ENCODE measurements around the gene IFT52.

The IFT52 gene

DNA sequence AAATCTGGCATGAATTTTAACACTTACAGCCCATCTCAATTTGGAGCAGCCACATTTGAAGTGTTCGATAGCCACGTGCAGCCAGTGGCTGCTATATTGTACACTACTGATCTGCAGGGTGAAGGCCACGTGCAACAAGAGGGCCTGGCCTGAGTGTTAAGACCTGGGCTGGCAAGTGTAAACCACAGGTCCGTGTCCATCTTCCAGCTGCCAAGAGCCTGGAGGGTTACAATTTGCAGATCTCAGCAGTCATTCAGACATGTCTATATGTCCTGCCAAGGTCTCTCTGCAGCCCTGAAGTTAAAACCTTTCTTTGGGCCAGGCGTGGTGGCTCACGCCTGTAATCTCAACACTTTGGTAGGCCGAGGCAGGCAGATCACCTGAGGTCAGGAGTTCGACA, 17.8 kb upstream of the IFT52 start:
- TF ChIP-seq EGR1 (IDR thresholded peaks at IDR 0.05) (no peak), RAD21 (IDR thresholded peaks at IDR 0.05; ENCODE audit: low read depth) (no peak), TAF1 (IDR thresholded peaks at IDR 0.05; ENCODE audit: low read depth) (no peak), YY1 (IDR thresholded peaks at IDR 0.05; ENCODE audit: low read depth) (no peak), TEAD4 (IDR thresholded peaks at IDR 0.05) (no peak)
- TF ChIP-seq, protein P1, sequence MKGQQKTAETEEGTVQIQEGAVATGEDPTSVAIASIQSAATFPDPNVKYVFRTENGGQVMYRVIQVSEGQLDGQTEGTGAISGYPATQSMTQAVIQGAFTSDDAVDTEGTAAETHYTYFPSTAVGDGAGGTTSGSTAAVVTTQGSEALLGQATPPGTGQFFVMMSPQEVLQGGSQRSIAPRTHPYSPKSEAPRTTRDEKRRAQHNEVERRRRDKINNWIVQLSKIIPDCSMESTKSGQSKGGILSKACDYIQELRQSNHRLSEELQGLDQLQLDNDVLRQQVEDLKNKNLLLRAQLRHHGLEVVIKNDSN (IDR thresholded peaks at IDR 0.05): no peak
- TF ChIP-seq, protein P2, sequence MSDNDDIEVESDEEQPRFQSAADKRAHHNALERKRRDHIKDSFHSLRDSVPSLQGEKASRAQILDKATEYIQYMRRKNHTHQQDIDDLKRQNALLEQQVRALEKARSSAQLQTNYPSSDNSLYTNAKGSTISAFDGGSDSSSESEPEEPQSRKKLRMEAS (IDR thresholded peaks at IDR 0.05): no peak

DNA sequence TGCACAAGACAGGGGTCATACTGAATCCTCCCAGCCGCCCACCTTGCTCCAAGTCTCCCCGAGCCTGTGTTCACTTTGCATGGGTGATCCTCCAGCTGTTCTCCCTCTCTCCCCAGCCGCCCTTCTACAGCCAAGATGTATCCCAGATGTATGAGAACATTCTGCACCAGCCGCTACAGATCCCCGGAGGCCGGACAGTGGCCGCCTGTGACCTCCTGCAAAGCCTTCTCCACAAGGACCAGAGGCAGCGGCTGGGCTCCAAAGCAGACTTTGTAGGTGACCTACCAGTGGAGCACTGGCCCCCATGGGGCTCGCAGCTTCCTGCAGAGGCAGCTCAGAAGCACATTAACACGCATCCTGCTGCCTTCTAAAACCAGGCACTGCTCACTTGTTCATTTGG, 14.6 kb upstream of the IFT52 start:
- TF ChIP-seq, protein P3, sequence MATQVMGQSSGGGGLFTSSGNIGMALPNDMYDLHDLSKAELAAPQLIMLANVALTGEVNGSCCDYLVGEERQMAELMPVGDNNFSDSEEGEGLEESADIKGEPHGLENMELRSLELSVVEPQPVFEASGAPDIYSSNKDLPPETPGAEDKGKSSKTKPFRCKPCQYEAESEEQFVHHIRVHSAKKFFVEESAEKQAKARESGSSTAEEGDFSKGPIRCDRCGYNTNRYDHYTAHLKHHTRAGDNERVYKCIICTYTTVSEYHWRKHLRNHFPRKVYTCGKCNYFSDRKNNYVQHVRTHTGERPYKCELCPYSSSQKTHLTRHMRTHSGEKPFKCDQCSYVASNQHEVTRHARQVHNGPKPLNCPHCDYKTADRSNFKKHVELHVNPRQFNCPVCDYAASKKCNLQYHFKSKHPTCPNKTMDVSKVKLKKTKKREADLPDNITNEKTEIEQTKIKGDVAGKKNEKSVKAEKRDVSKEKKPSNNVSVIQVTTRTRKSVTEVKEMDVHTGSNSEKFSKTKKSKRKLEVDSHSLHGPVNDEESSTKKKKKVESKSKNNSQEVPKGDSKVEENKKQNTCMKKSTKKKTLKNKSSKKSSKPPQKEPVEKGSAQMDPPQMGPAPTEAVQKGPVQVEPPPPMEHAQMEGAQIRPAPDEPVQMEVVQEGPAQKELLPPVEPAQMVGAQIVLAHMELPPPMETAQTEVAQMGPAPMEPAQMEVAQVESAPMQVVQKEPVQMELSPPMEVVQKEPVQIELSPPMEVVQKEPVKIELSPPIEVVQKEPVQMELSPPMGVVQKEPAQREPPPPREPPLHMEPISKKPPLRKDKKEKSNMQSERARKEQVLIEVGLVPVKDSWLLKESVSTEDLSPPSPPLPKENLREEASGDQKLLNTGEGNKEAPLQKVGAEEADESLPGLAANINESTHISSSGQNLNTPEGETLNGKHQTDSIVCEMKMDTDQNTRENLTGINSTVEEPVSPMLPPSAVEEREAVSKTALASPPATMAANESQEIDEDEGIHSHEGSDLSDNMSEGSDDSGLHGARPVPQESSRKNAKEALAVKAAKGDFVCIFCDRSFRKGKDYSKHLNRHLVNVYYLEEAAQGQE (IDR thresholded peaks at IDR 0.05; ENCODE audit: low read depth): no peak
- TF ChIP-seq TCF12 (IDR thresholded peaks at IDR 0.05; ENCODE audit: low read depth): no peak
- no peak for TF ChIP-seq NFIC (IDR thresholded peaks at IDR 0.05)
- TF ChIP-seq FOXM1 (IDR thresholded peaks at IDR 0.05; ENCODE audit: borderline replicate concordance, low read depth): no peak
- TF ChIP-seq ZBTB7A (IDR thresholded peaks at IDR 0.05; ENCODE audit: low read depth): no peak
- TF ChIP-seq, protein P2 (IDR thresholded peaks at IDR 0.05): no peak
- TF ChIP-seq TEAD4 (IDR thresholded peaks at IDR 0.05): no peak
- TF ChIP-seq CREB1 (IDR thresholded peaks at IDR 0.05; ENCODE audit: low read depth): no peak
- TF ChIP-seq EGR1 (IDR thresholded peaks at IDR 0.05): no peak
- TF ChIP-seq, protein P1 (IDR thresholded peaks at IDR 0.05): no peak
- TF ChIP-seq RAD21 (IDR thresholded peaks at IDR 0.05; ENCODE audit: low read depth): no peak
- no peak for TF ChIP-seq TAF1 (IDR thresholded peaks at IDR 0.05; ENCODE audit: low read depth)
- no peak for TF ChIP-seq CEBPB (IDR thresholded peaks at IDR 0.05)
- TF ChIP-seq EP300 (IDR thresholded peaks at IDR 0.05; ENCODE audit: borderline replicate concordance): no peak
- no peak for TF ChIP-seq YY1 (IDR thresholded peaks at IDR 0.05; ENCODE audit: low read depth)

DNA sequence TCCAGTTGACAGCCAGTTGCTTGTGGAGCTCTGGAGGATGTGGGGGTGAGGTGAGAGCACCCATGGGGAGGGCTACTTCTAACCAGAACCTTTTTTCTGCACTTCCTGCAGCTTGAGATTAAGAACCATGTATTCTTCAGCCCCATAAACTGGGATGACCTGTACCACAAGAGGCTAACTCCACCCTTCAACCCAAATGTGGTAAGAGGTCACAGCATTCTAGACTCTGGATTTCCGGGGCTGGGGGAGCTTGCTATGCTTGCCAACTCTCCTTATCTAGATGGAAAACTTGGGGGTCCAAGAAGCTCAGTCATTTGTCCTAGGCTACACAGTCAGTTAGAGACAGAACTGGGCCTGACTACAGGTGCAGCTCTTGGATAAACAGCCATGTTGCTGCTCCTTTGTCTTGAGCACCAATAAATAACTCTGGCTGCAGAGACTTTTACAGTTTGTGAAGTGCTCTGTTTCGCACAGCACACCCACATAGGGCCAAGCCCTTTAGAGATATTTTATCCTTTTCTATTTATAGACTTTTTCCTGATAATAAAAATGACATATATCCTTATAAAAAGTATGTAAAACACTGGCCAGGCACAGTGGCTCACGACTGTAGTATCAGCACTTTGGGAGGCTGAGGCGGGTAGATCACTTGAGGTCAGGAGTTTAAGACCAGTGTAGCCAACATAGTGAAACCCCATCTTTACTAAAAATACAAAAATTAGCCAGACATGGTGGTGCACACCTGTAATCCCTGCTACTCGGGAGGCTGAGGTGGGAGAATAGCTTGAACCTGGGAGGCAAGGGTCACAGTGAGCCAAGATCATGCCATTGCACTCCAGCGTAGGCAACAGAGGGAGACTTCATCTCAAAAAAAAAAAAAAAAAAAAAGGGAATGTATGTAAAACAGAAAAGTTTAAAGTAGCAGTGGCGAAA, 10.6 kb upstream of the IFT52 start:
- TF ChIP-seq TEAD4 (IDR thresholded peaks at IDR 0.05): no peak
- TF ChIP-seq, protein P1 (IDR thresholded peaks at IDR 0.05): no peak
- TF ChIP-seq EGR1 (IDR thresholded peaks at IDR 0.05): no peak
- TF ChIP-seq TAF1 (IDR thresholded peaks at IDR 0.05; ENCODE audit: low read depth): no peak
- no peak for TF ChIP-seq RAD21 (IDR thresholded peaks at IDR 0.05; ENCODE audit: low read depth)
- TF ChIP-seq, protein P2 (IDR thresholded peaks at IDR 0.05): no peak

DNA sequence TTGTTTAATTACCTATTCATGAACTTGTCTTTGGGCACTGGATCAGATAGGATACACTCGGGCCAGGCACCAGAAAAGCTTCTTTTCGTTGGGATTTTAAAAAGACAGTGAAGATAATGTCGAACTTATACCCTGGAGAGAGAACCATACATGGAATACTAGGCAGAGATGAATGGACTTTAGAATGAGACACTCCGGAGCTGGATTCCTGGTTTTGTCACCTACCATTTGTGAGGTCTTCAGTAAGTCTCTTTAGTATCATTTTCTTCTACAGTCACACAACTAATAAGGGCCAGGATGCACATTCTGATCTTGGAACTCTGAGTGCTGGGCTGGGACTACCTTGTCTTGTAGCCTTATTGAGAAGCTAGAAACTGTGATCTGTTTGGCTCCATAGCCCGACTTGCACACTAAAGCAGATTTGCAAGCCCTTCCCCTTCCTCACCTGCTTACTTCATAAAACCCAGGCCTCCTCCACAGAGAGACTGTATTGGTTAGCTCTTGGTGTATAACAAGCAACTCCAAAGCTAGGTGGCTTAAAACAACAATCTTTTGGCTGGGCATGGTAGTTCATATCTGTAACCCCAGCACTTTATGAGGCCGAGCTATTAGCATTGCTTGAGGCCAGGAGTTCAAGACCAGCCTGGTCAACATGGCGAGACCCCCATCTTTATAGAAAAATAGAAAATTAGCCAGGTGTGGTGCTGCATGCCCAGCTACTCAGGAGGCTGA, 7.4 kb upstream of the IFT52 start:
- no peak for TF ChIP-seq RAD21 (IDR thresholded peaks at IDR 0.05; ENCODE audit: low read depth)
- TF ChIP-seq EGR1 (IDR thresholded peaks at IDR 0.05): no peak
- TF ChIP-seq, protein P3 (IDR thresholded peaks at IDR 0.05; ENCODE audit: low read depth): no peak
- TF ChIP-seq EP300 (IDR thresholded peaks at IDR 0.05; ENCODE audit: borderline replicate concordance): no peak
- no peak for TF ChIP-seq TCF12 (IDR thresholded peaks at IDR 0.05; ENCODE audit: low read depth)
- TF ChIP-seq TAF1 (IDR thresholded peaks at IDR 0.05; ENCODE audit: low read depth): no peak
- TF ChIP-seq FOXM1 (IDR thresholded peaks at IDR 0.05; ENCODE audit: borderline replicate concordance, low read depth): no peak
- TF ChIP-seq, protein P2 (IDR thresholded peaks at IDR 0.05): no peak
- TF ChIP-seq, protein P1 (IDR thresholded peaks at IDR 0.05): no peak
- TF ChIP-seq CREB1 (IDR thresholded peaks at IDR 0.05; ENCODE audit: low read depth): no peak
- no peak for TF ChIP-seq ZBTB7A (IDR thresholded peaks at IDR 0.05; ENCODE audit: low read depth)
- TF ChIP-seq TEAD4 (IDR thresholded peaks at IDR 0.05): no peak
- TF ChIP-seq YY1 (IDR thresholded peaks at IDR 0.05; ENCODE audit: low read depth): no peak
- no peak for TF ChIP-seq CEBPB (IDR thresholded peaks at IDR 0.05)
- TF ChIP-seq NFIC (IDR thresholded peaks at IDR 0.05): no peak
